HEK293 (cell line): ENCODE data around the gene GPALPP1.

Source experiments
- BCL11B ChIP-seq: fragments of 450-650 bp; formaldehyde crosslinking; IDR thresholded peaks from 2 replicates; pipeline ENCODE4 v1.5.1; 2016; ENCODE audit warnings: low read depth, missing biosample characterization, missing genetic modification characterization
- BCL6B ChIP-seq: fragments of 450-650 bp; formaldehyde crosslinking; IDR thresholded peaks from 2 replicates; pipeline ENCODE4 v1.5.1; 2017; ENCODE audit warnings: missing biosample characterization, missing genetic modification characterization
- GLIS1 ChIP-seq: fragments of 450-650 bp; formaldehyde crosslinking; IDR thresholded peaks from 2 replicates; pipeline ENCODE4 v1.5.1; 2016; ENCODE audit warnings: missing biosample characterization, missing genetic modification characterization
- IKZF3 ChIP-seq: fragments of 450-650 bp; IDR thresholded peaks from 2 replicates; pipeline ENCODE4 v1.5.0; 2018; ENCODE audit warnings: missing biosample characterization, mild to moderate bottlenecking, missing genetic modification characterization, moderate library complexity
- MZF1 ChIP-seq: fragments of 450-650 bp; formaldehyde crosslinking; IDR thresholded peaks from 2 replicates; pipeline ENCODE4 v1.5.1; 2017; ENCODE audit warnings: missing biosample characterization, missing genetic modification characterization, borderline replicate concordance
- OSR2 ChIP-seq: fragments of 450-650 bp; formaldehyde crosslinking; IDR thresholded peaks from 2 replicates; pipeline ENCODE4 v1.5.1; 2016; ENCODE audit warnings: missing biosample characterization, missing genetic modification characterization
- PBX3 ChIP-seq: sonication (generic); formaldehyde crosslinking; IDR thresholded peaks from 2 replicates; pipeline ENCODE4 v1.8.1; 2022; ENCODE audit warnings: mild to moderate bottlenecking, moderate library complexity, missing genetic modification reagents
- RBAK ChIP-seq: fragments of 450-650 bp; formaldehyde crosslinking; IDR thresholded peaks from 2 replicates; pipeline ENCODE4 v1.5.1; 2016; ENCODE audit warnings: missing biosample characterization, missing genetic modification characterization
- SCRT2 ChIP-seq: fragments of 450-650 bp; formaldehyde crosslinking; IDR thresholded peaks from 2 replicates; pipeline ENCODE4 v1.5.1; 2016; ENCODE audit warnings: missing biosample characterization, missing genetic modification characterization
- SP2 ChIP-seq: fragments of 450-650 bp; formaldehyde crosslinking; IDR thresholded peaks from 2 replicates; pipeline ENCODE4 v1.5.1; 2016; ENCODE audit warnings: missing biosample characterization, missing genetic modification characterization
- SP3 ChIP-seq: fragments of 450-650 bp; formaldehyde crosslinking; IDR thresholded peaks from 2 replicates; pipeline ENCODE4 v1.5.1; 2016; ENCODE audit warnings: missing biosample characterization, missing genetic modification characterization
- ZBTB11 ChIP-seq: fragments of 450-650 bp; formaldehyde crosslinking; conservative IDR thresholded peaks from 2 replicates; pipeline ENCODE4 v1.5.1; 2016; ENCODE audit warnings: low read depth, missing biosample characterization, missing genetic modification characterization
- ZFHX2 ChIP-seq: fragments of 450-650 bp; formaldehyde crosslinking; conservative IDR thresholded peaks from 2 replicates; pipeline ENCODE4 v1.5.1; 2016; ENCODE audit warnings: missing biosample characterization, missing genetic modification characterization
- ZNF10 ChIP-seq: fragments of 450-650 bp; formaldehyde crosslinking; IDR thresholded peaks from 2 replicates; pipeline ENCODE4 v1.5.1; 2017; ENCODE audit warnings: missing biosample characterization, missing genetic modification characterization
- ZNF112 ChIP-seq: fragments of 450-650 bp; formaldehyde crosslinking; IDR thresholded peaks from 2 replicates; pipeline ENCODE4 v1.5.0; 2017; ENCODE audit warnings: missing biosample characterization, missing genetic modification characterization
- ZNF146 ChIP-seq: fragments of 450-650 bp; formaldehyde crosslinking; IDR thresholded peaks from 2 replicates; pipeline ENCODE4 v1.5.1; 2016; ENCODE audit warnings: missing biosample characterization, missing genetic modification characterization
- ZNF174 ChIP-seq: fragments of 450-650 bp; formaldehyde crosslinking; IDR thresholded peaks from 2 replicates; pipeline ENCODE4 v1.5.0; 2017; ENCODE audit warnings: missing biosample characterization, mild to moderate bottlenecking, missing genetic modification characterization
- ZNF26 ChIP-seq: fragments of 450-650 bp; formaldehyde crosslinking; IDR thresholded peaks from 2 replicates; pipeline ENCODE4 v1.5.1; 2016; ENCODE audit warnings: missing biosample characterization, missing genetic modification characterization
- ZNF274 ChIP-seq, 2 experiments: fragments of 200-500 bp in 1 of 2; fragments of 450-650 bp in 1 of 2; sonication (Bioruptor generic) in 1 of 2; formaldehyde crosslinking in 1 of 2; IDR thresholded peaks; 2 replicates each; pipeline versions ENCODE4 v1.5.1 to v1.6.1; 2014 to 2016; ENCODE audit warnings: borderline replicate concordance in 1 of 2, inconsistent platforms in 1 of 2, low read length in 1 of 2, missing biosample characterization in 1 of 2, missing genetic modification characterization in 1 of 2
- ZNF292 ChIP-seq: fragments of 450-650 bp; formaldehyde crosslinking; IDR thresholded peaks from 2 replicates; pipeline ENCODE4 v1.5.1; 2016; ENCODE audit warnings: low read depth, missing biosample characterization, missing genetic modification characterization, borderline replicate concordance
- ZNF394 ChIP-seq: fragments of 450-650 bp; formaldehyde crosslinking; IDR thresholded peaks from 2 replicates; pipeline ENCODE4 v1.5.1; 2016; ENCODE audit warnings: missing biosample characterization, missing genetic modification characterization, mild to moderate bottlenecking, moderate library complexity, borderline replicate concordance
- ZNF423 ChIP-seq: fragments of 450-650 bp; formaldehyde crosslinking; IDR thresholded peaks from 2 replicates; pipeline ENCODE4 v1.5.1; 2016; ENCODE audit warnings: missing biosample characterization, missing genetic modification characterization
- ZNF624 ChIP-seq: fragments of 450-650 bp; formaldehyde crosslinking; IDR thresholded peaks from 2 replicates; pipeline ENCODE4 v1.5.1; 2017; ENCODE audit warnings: missing biosample characterization, missing genetic modification characterization
- ZNF747 ChIP-seq: fragments of 450-650 bp; formaldehyde crosslinking; IDR thresholded peaks from 2 replicates; pipeline ENCODE4 v1.5.1; 2016; ENCODE audit warnings: missing biosample characterization, missing genetic modification characterization
- ZNF843 ChIP-seq: fragments of 450-650 bp; formaldehyde crosslinking; IDR thresholded peaks from 2 replicates; pipeline ENCODE4 v1.5.1; 2016; ENCODE audit warnings: missing biosample characterization, missing genetic modification characterization
- TF ChIP-seq, protein P1 (sequence below): fragments of 450-650 bp; formaldehyde crosslinking; optimal IDR thresholded peaks from 2 replicates; pipeline ENCODE3; 2016; ENCODE audit warnings: missing biosample characterization, mild to moderate bottlenecking, missing genetic modification characterization
- TF ChIP-seq, protein P2 (sequence below): fragments of 450-650 bp; formaldehyde crosslinking; IDR thresholded peaks from 2 replicates; pipeline ENCODE4 v1.5.1; 2016; ENCODE audit warnings: missing biosample characterization, missing genetic modification characterization
- TF ChIP-seq, protein P3 (sequence below): fragments of 450-650 bp; formaldehyde crosslinking; IDR thresholded peaks from 2 replicates; pipeline ENCODE4 v1.5.1; 2016; ENCODE audit warnings: missing biosample characterization, missing genetic modification characterization

Gene GPALPP1

GRCh38 chr13:45048890-45049407 lies 59.6 kb downstream of the GPALPP1 start (continued):
- TF ChIP-seq SCRT2 (tag by site-specific recombination) (peak; percentile 96), ZFHX2 (peak; percentile 69), ZNF292 (tag by site-specific recombination) (no peak), GLIS1 (peak; percentile 80), ZNF394 (tag by site-specific recombination) (no peak), ZNF624 (no peak), SP2 (tag by site-specific recombination) (no peak), ZNF26 (tag by site-specific recombination) (no peak), ZNF10 (tag by site-specific recombination) (no peak), PBX3 (CRISPR knock-in tag) (no peak), OSR2 (tag by site-specific recombination) (peak; percentile 79), BCL11B (tag by site-specific recombination) (peak; percentile 41; the same call in 1 of the 2 replicates), IKZF3 (tag by site-specific recombination) (peak; percentile 68), RBAK (tag by site-specific recombination) (no peak), ZNF423 (no peak), MZF1 (tag by site-specific recombination) (no peak), ZBTB11 (tag by site-specific recombination) (no peak), ZNF146 (tag by site-specific recombination) (no peak), ZNF112 (tag by site-specific recombination) (no peak), ZNF843 (tag by site-specific recombination) (peak; percentile 52; the same call in 1 of the 2 replicates), ZNF274 (IDR thresholded peaks at IDR 0.05; ENCODE audit: low read length) (no peak), ZNF274 (tag by site-specific recombination; IDR thresholded peaks at IDR 0.05; ENCODE audit: borderline replicate concordance) (no peak), ZNF747 (tag by site-specific recombination) (no peak), SP3 (tag by site-specific recombination) (no peak), ZNF174 (tag by site-specific recombination) (no peak), BCL6B (tag by site-specific recombination) (no peak)
- TF ChIP-seq, protein P1, sequence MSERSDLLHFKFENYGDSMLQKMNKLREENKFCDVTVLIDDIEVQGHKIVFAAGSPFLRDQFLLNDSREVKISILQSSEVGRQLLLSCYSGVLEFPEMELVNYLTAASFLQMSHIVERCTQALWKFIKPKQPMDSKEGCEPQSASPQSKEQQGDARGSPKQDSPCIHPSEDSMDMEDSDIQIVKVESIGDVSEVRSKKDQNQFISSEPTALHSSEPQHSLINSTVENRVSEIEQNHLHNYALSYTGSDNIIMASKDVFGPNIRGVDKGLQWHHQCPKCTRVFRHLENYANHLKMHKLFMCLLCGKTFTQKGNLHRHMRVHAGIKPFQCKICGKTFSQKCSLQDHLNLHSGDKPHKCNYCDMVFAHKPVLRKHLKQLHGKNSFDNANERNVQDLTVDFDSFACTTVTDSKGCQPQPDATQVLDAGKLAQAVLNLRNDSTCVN = no peak
- TF ChIP-seq, protein P2, sequence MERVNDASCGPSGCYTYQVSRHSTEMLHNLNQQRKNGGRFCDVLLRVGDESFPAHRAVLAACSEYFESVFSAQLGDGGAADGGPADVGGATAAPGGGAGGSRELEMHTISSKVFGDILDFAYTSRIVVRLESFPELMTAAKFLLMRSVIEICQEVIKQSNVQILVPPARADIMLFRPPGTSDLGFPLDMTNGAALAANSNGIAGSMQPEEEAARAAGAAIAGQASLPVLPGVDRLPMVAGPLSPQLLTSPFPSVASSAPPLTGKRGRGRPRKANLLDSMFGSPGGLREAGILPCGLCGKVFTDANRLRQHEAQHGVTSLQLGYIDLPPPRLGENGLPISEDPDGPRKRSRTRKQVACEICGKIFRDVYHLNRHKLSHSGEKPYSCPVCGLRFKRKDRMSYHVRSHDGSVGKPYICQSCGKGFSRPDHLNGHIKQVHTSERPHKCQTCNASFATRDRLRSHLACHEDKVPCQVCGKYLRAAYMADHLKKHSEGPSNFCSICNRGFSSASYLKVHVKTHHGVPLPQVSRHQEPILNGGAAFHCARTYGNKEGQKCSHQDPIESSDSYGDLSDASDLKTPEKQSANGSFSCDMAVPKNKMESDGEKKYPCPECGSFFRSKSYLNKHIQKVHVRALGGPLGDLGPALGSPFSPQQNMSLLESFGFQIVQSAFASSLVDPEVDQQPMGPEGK (tag by site-specific recombination) = 0 out of 2 replicates have a peak, but pooled peaks have one; percentile 22
- TF ChIP-seq, protein P3, sequence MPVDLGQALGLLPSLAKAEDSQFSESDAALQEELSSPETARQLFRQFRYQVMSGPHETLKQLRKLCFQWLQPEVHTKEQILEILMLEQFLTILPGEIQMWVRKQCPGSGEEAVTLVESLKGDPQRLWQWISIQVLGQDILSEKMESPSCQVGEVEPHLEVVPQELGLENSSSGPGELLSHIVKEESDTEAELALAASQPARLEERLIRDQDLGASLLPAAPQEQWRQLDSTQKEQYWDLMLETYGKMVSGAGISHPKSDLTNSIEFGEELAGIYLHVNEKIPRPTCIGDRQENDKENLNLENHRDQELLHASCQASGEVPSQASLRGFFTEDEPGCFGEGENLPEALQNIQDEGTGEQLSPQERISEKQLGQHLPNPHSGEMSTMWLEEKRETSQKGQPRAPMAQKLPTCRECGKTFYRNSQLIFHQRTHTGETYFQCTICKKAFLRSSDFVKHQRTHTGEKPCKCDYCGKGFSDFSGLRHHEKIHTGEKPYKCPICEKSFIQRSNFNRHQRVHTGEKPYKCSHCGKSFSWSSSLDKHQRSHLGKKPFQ (tag by site-specific recombination) = peak; percentile 69
